DMS153 (cell line): ENCODE measurements around the gene VSTM4.

ENCODE experiments used
- DNase-seq: peaks from one replicate; lab custom pipeline; 2025; lab: John Stamatoyannopoulos, UW

The VSTM4 gene

GRCh38 chr10:49116509-49117375 is 1.4 kb upstream of the VSTM4 start:
- no peak for DNase-seq

GRCh38 chr10:49115796-49116508 is 630 bp upstream of the VSTM4 start:
- DNase-seq: no peak

- DNase-seq: no peak
Measured at GRCh38 chr10:49114718-49115014, 656 bp downstream of the VSTM4 start.

- DNase-seq: no peak
Measured at GRCh38 chr10:49113741-49114141, 1.6 kb downstream of the VSTM4 start.

GRCh38 chr10:49112851-49113250 is 2.5 kb downstream of the VSTM4 start:
- DNase-seq: no peak

- DNase-seq: no peak
Measured at GRCh38 chr10:49112098-49112497, 3.2 kb downstream of the VSTM4 start.

GRCh38 chr10:49111320-49111698 is 4.0 kb downstream of the VSTM4 start:
- DNase-seq: no peak

- DNase-seq: no peak
Measured at GRCh38 chr10:49110684-49111319, 4.5 kb downstream of the VSTM4 start.

- DNase-seq: no peak
Measured at GRCh38 chr10:49109669-49110340, 5.5 kb downstream of the VSTM4 start.

GRCh38 chr10:49108656-49109055 is 6.7 kb downstream of the VSTM4 start:
- DNase-seq: no peak

- no peak for DNase-seq
Measured at GRCh38 chr10:49107887-49108267, 7.4 kb downstream of the VSTM4 start.

GRCh38 chr10:49107111-49107886 is 8.0 kb downstream of the VSTM4 start:
- no peak for DNase-seq

- DNase-seq: no peak
Measured at GRCh38 chr10:49106451-49106850, 8.9 kb downstream of the VSTM4 start.

GRCh38 chr10:49105076-49105475 is 10.2 kb downstream of the VSTM4 start:
- no peak for DNase-seq

GRCh38 chr10:49104323-49104722 is 11.0 kb downstream of the VSTM4 start:
- DNase-seq: no peak

- DNase-seq: no peak
Measured at GRCh38 chr10:49103761-49104160, 11.6 kb downstream of the VSTM4 start.

- DNase-seq: no peak
Measured at GRCh38 chr10:49099046-49099445, 16.3 kb downstream of the VSTM4 start.

- no peak for DNase-seq
Measured at GRCh38 chr10:49096890-49097445, 18.4 kb downstream of the VSTM4 start.

GRCh38 chr10:49094646-49095045 is 20.7 kb downstream of the VSTM4 start:
- DNase-seq: no peak

GRCh38 chr10:49093922-49094321 is 21.4 kb downstream of the VSTM4 start:
- DNase-seq: no peak

- DNase-seq: no peak
Measured at GRCh38 chr10:49092477-49092876, 22.8 kb downstream of the VSTM4 start.
